ENCODE measurements around the gene MUSTN1. TPM values are rescaled to one million over a fixed set of nuclear protein-coding genes. Genes with fewer than 3 reads are reported as not detected.

MUSTN1 gene
- total and polyA plus RNA-seq, 2 of the 13 experiments (the other 11 are each of a cell fraction or from before 2014, with no cell fraction given), result 0.84 to 1.4 TPM

DNA sequence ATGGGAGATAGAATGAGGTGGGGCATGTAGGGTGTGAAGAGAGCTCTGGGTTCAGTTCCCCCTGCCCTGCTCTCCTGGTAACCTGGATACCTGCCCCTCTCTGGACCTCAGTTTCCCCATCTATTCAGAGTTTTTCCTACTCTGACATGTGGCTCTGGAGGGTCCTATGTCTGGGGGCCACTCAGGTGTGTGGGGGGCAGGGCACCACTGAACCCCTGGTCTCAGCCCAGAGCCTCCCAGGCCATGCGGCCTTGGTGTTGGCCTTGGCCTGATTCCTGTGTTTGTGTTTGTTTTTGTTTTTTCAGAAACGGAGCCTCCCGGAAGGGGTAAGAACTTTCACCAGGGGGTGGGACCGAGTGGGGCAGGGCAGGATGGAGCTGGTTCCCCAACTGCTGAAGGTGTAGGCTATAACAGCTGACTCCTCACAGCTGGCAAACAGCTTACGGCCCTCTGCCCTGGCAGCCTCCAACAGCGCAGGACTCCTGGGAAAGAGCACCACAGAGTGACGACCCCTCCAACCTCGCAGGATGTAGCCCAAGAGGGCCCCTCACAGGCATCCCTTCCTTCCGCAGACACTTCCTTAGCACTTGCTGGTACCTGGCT lies 39.4 kb downstream of the MUSTN1 start (continued):
- TF ChIP-seq IKZF4 (CRISPR knock-in tag; IDR thresholded peaks at IDR 0.05; ENCODE audit: borderline replicate concordance, low read depth, not compliant biosample characterization) (no peak), ZC3H13 (CRISPR knock-in tag; IDR thresholded peaks at IDR 0.05) (no peak), ATRX (CRISPR knock-in tag; IDR thresholded peaks at IDR 0.05; ENCODE audit: borderline replicate concordance) (no peak), ZKSCAN5 (CRISPR knock-in tag; IDR thresholded peaks at IDR 0.05) (no peak), KDM6A (CRISPR knock-in tag; IDR thresholded peaks at IDR 0.05; ENCODE audit: low read depth) (peak; percentile 79), CREB1 (IDR thresholded peaks at IDR 0.05) (no peak), CREB1 (CRISPR knock-in tag; IDR thresholded peaks at IDR 0.05) (no peak), NCOA1 (CRISPR knock-in tag; IDR thresholded peaks at IDR 0.05) (no peak), SMAD3 (CRISPR knock-in tag; IDR thresholded peaks at IDR 0.05) (peak; percentile 79; the same call in 1 of the 2 replicates), ZBTB38 (CRISPR knock-in tag; IDR thresholded peaks at IDR 0.05) (peak; percentile 47; the same call in 1 of the 2 replicates), NBN (conservative IDR thresholded peaks at IDR 0.05) (no peak), ZIK1 (CRISPR knock-in tag; IDR thresholded peaks at IDR 0.05; ENCODE audit: borderline replicate concordance, low read depth) (no peak), SALL1 (CRISPR knock-in tag; IDR thresholded peaks at IDR 0.05) (peak; percentile 81), NONO (IDR thresholded peaks at IDR 0.05) (no peak), NONO (CRISPR knock-in tag; conservative IDR thresholded peaks at IDR 0.05) (no peak), NKX3-1 (CRISPR knock-in tag; IDR thresholded peaks at IDR 0.05) (no peak), TEAD2 (CRISPR knock-in tag; IDR thresholded peaks at IDR 0.05) (no peak), ISL2 (CRISPR knock-in tag; IDR thresholded peaks at IDR 0.05) (peak; percentile 60; the same call in 1 of the 2 replicates), ZNF549 (CRISPR knock-in tag; IDR thresholded peaks at IDR 0.05) (no peak)
- TF ChIP-seq, protein P1, sequence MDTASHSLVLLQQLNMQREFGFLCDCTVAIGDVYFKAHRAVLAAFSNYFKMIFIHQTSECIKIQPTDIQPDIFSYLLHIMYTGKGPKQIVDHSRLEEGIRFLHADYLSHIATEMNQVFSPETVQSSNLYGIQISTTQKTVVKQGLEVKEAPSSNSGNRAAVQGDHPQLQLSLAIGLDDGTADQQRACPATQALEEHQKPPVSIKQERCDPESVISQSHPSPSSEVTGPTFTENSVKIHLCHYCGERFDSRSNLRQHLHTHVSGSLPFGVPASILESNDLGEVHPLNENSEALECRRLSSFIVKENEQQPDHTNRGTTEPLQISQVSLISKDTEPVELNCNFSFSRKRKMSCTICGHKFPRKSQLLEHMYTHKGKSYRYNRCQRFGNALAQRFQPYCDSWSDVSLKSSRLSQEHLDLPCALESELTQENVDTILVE (CRISPR knock-in tag; IDR thresholded peaks at IDR 0.05), result no peak
- TF ChIP-seq, protein P2, sequence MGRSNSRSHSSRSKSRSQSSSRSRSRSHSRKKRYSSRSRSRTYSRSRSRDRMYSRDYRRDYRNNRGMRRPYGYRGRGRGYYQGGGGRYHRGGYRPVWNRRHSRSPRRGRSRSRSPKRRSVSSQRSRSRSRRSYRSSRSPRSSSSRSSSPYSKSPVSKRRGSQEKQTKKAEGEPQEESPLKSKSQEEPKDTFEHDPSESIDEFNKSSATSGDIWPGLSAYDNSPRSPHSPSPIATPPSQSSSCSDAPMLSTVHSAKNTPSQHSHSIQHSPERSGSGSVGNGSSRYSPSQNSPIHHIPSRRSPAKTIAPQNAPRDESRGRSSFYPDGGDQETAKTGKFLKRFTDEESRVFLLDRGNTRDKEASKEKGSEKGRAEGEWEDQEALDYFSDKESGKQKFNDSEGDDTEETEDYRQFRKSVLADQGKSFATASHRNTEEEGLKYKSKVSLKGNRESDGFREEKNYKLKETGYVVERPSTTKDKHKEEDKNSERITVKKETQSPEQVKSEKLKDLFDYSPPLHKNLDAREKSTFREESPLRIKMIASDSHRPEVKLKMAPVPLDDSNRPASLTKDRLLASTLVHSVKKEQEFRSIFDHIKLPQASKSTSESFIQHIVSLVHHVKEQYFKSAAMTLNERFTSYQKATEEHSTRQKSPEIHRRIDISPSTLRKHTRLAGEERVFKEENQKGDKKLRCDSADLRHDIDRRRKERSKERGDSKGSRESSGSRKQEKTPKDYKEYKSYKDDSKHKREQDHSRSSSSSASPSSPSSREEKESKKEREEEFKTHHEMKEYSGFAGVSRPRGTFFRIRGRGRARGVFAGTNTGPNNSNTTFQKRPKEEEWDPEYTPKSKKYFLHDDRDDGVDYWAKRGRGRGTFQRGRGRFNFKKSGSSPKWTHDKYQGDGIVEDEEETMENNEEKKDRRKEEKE (IDR thresholded peaks at IDR 0.05), result no peak
- TF ChIP-seq, protein P3, sequence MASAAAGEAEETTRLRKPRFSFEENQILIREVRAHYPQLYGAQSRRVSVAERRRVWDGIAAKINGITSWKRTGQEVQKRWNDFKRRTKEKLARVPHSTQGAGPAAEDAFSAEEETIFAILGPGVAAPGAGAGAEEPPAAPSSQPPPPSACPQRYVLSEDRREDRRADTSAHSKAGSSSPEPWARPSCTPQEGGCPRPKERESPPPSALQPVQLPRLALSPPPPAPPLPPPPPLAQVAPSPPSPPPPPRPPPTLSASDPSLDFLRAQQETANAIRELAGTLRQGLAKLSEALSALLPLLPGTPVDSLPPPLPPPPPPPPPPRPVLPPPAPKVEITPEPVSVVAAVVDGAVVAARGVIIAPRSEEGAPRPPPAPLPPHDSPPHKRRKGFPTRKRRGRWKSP (CRISPR knock-in tag; IDR thresholded peaks at IDR 0.05), result 0 out of 2 replicates have a peak, but pooled peaks have one; percentile 2
- TF ChIP-seq, protein P4, sequence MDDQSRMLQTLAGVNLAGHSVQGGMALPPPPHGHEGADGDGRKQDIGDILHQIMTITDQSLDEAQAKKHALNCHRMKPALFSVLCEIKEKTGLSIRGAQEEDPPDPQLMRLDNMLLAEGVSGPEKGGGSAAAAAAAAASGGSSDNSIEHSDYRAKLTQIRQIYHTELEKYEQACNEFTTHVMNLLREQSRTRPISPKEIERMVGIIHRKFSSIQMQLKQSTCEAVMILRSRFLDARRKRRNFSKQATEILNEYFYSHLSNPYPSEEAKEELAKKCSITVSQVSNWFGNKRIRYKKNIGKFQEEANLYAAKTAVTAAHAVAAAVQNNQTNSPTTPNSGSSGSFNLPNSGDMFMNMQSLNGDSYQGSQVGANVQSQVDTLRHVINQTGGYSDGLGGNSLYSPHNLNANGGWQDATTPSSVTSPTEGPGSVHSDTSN (CRISPR knock-in tag; IDR thresholded peaks at IDR 0.05; ENCODE audit: borderline replicate concordance), result no peak
- TF ChIP-seq, protein P5, sequence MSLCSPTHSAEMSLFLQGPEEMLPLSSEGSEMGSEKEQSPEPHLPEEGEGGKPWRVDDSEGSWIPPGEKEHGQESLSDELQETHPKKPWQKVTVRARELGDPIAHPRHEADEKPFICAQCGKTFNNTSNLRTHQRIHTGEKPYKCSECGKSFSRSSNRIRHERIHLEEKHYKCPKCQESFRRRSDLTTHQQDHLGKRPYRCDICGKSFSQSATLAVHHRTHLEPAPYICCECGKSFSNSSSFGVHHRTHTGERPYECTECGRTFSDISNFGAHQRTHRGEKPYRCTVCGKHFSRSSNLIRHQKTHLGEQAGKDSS (CRISPR knock-in tag; IDR thresholded peaks at IDR 0.05; ENCODE audit: borderline replicate concordance, low read depth), result no peak; the same call in 1 of the 2 replicates
- TF ChIP-seq, protein P6, sequence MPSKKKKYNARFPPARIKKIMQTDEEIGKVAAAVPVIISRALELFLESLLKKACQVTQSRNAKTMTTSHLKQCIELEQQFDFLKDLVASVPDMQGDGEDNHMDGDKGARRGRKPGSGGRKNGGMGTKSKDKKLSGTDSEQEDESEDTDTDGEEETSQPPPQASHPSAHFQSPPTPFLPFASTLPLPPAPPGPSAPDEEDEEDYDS (CRISPR knock-in tag; IDR thresholded peaks at IDR 0.05), result peak; percentile 43; the same call in 1 of the 2 replicates
